Rectal smooth muscle tissue (tissue), 1 donor: ENCODE measurements around the gene PDE1A.
"Not testable (repeated sequence)": the region's sequence is repeated elsewhere in the genome, so short reads cannot be mapped to it uniquely, and the experiment has no call there.

Experiments used
- H3K27ac ChIP-seq: one replicate; pipeline ENCODE4 v1.7.0; 2013; ENCODE audit warnings: low read depth, low read length, inconsistent platforms
- H3K27me3 ChIP-seq: one replicate; pipeline ENCODE4 v1.7.0; 2013; ENCODE audit warnings: low read length; ENCODE audit not compliant: control insufficient read depth, insufficient read depth
- H3K36me3 ChIP-seq: one replicate; pipeline ENCODE4 v1.7.0; 2013; ENCODE audit warnings: low read length; ENCODE audit not compliant: control insufficient read depth, insufficient read depth
- H3K4me1 ChIP-seq: one replicate; pipeline ENCODE4 v1.7.0; 2013; ENCODE audit warnings: low read length; ENCODE audit not compliant: control insufficient read depth, insufficient read depth
- H3K4me3 ChIP-seq: one replicate; pipeline ENCODE4 v1.7.0; 2013; ENCODE audit warnings: low read length
- H3K9ac ChIP-seq: one replicate; pipeline ENCODE4 v1.7.0; 2013; ENCODE audit warnings: low read length

The PDE1A gene

DNA sequence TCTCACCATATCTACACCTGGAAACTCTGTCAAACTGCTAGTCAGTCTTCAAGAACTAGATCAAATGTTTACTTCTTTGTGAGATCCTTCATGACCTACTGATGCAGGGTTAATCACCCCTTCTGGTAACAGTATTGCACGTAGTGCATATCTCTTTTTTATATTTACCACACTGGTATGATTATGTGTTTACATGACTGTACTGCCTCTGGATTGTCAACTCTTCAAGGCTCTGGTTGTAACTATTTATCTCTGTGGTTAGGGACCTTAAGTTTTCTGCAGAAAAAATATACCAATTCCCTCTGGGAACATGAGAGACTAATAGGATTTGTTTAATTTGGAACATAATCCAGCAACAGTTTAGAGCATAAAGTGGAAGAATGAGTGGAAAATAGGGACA is 135.5 kb downstream of the PDE1A start:
- Histone ChIP-seq H3K4me3 (no peak overlapping the region), H3K36me3 (no peaks in the 10 kb centered on the region), H3K9ac (no peak overlapping the region), H3K4me1 (no peaks in the 10 kb centered on the region), H3K27me3 (no peaks in the 10 kb centered on the region), H3K27ac (no peak overlapping the region)

DNA sequence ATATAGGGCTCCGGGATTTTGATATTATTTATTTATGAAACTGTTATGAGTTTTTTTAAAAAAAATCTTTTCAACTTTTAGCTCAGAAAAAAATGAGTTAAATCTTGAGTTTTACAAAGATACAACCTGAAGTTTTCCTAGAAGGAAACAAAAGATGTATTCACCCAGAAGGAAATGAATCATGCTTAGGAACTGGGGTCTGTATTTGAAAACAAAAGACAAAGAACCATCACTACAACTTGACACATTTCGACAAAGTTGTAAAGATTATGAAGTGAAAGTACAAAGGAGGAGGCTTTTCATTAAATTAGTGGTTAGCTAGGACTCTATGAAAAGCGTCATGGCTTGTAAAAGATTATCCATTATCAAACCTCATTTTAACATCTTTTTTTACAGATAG is 143.3 kb downstream of the PDE1A start:
- Histone ChIP-seq H3K27ac (no peak overlapping the region), H3K4me1 (no peaks in the 10 kb centered on the region), H3K4me3 (no peak overlapping the region), H3K9ac (no peak overlapping the region), H3K36me3 (no peaks in the 10 kb centered on the region), H3K27me3 (no peaks in the 10 kb centered on the region)

DNA sequence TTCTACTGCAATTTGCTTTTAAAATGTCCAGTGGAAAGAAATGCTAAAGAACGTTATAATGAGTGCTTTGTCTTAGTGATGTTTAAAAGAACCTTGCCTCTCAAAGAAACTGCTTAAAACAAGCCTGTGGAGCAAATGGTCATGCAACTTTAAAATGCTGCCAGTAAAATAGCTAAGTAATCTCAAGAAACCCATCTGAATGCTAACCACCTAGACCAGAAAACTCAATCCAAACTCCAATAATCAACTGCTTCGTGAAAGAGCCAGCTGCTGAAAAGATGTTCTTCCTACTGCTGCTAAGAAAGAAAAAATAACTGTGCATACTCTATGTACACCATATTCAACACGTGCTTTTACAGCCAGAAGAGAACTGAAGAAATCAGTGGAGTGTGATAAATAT is 145.6 kb downstream of the PDE1A start:
- H3K36me3 ChIP-seq: no peaks in the 10 kb centered on the region
- no peak overlapping the region for H3K27ac ChIP-seq
- H3K9ac ChIP-seq: no peak overlapping the region
- H3K4me3 ChIP-seq: no peak overlapping the region
- no peaks in the 10 kb centered on the region for H3K4me1 ChIP-seq
- no peaks in the 10 kb centered on the region for H3K27me3 ChIP-seq

- H3K27me3 ChIP-seq: no peaks in the 10 kb centered on the region
- no peak overlapping the region for H3K4me3 ChIP-seq
- H3K9ac ChIP-seq: no peak overlapping the region
- no peaks in the 10 kb centered on the region for H3K36me3 ChIP-seq
- H3K4me1 ChIP-seq: no peaks in the 10 kb centered on the region
- H3K27ac ChIP-seq: no peak overlapping the region
Measured at GRCh38 chr2:182280118-182280517, 146.7 kb downstream of the PDE1A start.

- H3K27ac ChIP-seq, H3K36me3 ChIP-seq, H3K27me3 ChIP-seq, H3K4me1 ChIP-seq, H3K9ac ChIP-seq, H3K4me3 ChIP-seq: not testable (repeated sequence)
Measured at GRCh38 chr2:182276662-182277061, 150.2 kb downstream of the PDE1A start.

- no peaks in the 10 kb centered on the region for H3K36me3 ChIP-seq
- H3K27me3 ChIP-seq: no peaks in the 10 kb centered on the region
Measured at GRCh38 chr2:182267971-182268370, 158.9 kb downstream of the PDE1A start.

GRCh38 chr2:182266909-182267308 is 159.9 kb downstream of the PDE1A start:
- H3K9ac ChIP-seq: no peak overlapping the region
- H3K4me3 ChIP-seq: no peak overlapping the region
- no peak overlapping the region for H3K27ac ChIP-seq
- H3K4me1 ChIP-seq: no peaks in the 10 kb centered on the region
- no peaks in the 10 kb centered on the region for H3K36me3 ChIP-seq
- no peaks in the 10 kb centered on the region for H3K27me3 ChIP-seq

More at GRCh38 chr2:182267971-182268370, 158.9 kb downstream of the PDE1A start:
- Histone ChIP-seq H3K9ac (no peak overlapping the region), H3K27ac (no peak overlapping the region), H3K4me3 (no peak overlapping the region), H3K4me1 (no peaks in the 10 kb centered on the region)

- no peak overlapping the region for H3K9ac ChIP-seq
- H3K4me1 ChIP-seq: no peaks in the 10 kb centered on the region
- no peak overlapping the region for H3K4me3 ChIP-seq
- no peaks in the 10 kb centered on the region for H3K27me3 ChIP-seq
- no peak overlapping the region for H3K27ac ChIP-seq
- no peaks in the 10 kb centered on the region for H3K36me3 ChIP-seq
Measured at GRCh38 chr2:182265718-182266117, 161.1 kb downstream of the PDE1A start.

DNA sequence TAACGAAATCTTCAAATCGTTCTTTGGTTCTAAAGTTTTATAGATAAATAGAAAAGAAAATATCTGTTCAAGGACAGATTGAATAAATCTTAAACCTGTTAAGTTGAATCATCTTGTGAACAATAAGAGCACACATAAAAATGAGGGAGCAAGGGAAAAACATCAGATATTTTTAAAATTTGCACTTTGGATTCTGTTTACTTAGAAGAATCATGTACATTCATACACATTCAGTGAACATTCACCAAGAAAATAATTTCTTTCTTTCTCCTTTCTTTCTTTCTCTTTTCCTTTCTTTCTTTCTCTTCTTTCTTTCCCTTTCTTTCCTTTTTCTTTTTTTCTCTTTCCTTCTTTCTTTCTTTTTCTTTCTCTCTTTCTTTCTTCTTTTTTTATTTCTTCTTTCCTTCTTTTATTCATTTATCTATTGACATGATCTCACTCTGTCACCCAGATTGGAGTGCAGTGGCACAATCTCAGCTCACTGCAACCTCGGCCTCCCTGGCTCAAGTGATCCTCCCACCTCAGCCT is 164.9 kb downstream of the PDE1A start:
- Histone ChIP-seq H3K4me3 (no peak overlapping the region), H3K4me1 (no peaks in the 10 kb centered on the region), H3K9ac (no peak overlapping the region), H3K27me3 (no peaks in the 10 kb centered on the region), H3K36me3 (no peaks in the 10 kb centered on the region), H3K27ac (no peak overlapping the region)

DNA sequence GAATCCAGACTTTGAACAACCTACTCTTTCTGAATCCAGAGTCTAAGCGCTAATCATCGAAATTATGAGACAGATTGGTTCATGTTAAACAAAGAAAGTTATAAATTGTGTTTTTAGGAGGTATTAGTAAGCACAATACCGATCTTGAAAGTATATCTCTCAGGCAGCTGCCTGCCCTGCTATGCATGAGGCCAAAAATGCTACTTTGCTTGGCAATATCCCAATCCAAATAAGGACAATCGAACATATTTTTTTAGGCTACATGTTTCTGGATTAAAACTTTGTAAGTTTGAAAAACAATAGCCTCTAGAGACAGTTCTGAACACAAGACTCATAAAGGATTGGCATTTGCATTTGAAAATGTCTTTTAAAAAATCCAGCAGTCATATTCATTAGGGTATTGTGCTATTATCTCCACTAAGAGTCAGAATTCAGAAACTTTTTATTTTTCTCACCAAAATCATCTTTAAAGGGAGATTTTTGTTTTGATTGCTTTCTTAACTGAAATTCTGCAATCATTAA is 167.1 kb downstream of the PDE1A start:
- Histone ChIP-seq H3K27ac (no peak overlapping the region), H3K4me1 (no peaks in the 10 kb centered on the region), H3K4me3 (no peak overlapping the region), H3K36me3 (no peaks in the 10 kb centered on the region), H3K27me3 (no peaks in the 10 kb centered on the region), H3K9ac (no peak overlapping the region)

DNA sequence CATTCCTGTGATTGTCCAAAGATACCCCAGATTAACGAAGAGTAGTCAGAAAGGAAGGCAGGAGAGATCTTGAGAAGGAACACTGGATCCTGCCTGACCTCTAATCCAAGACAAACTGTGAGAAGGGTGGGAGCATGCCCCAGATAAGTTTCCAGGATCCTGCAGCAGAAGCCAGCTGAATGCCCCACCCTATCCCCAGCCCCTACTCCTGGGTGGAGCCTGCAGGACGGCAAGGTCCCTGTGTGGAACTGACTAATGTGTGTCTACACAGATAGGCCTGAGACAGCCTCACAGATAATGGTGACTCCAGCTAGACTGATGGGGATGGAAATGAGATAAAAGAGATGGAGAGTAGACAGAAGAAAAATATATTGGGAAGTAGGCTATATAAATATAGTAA is 174.3 kb downstream of the PDE1A start:
- Histone ChIP-seq H3K4me1 (no peaks in the 10 kb centered on the region), H3K9ac (no peak overlapping the region), H3K27me3 (no peaks in the 10 kb centered on the region)

DNA sequence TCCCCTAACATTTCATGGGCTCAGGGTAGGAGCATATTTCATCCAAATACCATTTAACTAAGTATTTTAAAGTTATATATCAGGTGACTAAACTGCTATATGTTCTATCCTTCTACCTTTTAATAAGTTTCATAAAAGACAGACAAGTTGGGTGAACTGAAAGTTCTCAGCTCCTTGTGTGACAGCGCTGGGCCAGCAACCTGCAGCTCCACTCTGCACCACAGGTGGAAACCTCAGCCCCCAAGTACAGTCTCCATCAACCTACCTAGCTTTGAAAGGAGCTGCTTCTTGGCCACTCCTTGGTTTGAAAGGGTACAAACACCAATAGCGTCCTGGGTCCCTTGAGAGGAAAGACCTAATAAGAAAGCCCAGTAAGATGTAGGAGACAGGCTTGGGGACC is 177.9 kb downstream of the PDE1A start:
- Histone ChIP-seq H3K4me1 (no peaks in the 10 kb centered on the region), H3K27ac (no peak overlapping the region), H3K4me3 (no peak overlapping the region)

More for the DNA sequence above, 174.3 kb downstream of the PDE1A start:
- H3K27ac ChIP-seq: no peak overlapping the region
- H3K36me3 ChIP-seq: no peaks in the 10 kb centered on the region
- no peak overlapping the region for H3K4me3 ChIP-seq

DNA sequence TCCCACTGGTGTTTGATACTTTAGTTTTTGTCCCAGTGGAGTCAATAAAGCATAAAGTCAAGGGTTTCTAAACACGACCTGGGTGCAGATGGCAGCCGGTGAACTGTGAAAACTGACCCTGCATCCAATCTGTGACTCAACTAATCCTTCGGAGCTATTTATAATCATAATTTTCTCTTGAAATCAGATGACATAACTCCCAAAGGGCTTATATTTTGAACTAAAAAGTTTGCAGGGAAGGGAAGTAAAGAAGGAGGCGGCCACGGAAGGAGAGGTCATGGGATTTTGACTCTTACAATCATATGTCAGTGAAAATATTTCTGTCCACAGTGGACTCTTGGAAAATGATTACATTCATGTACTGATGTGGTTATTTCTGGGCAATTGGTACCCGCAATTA is 178.5 kb downstream of the PDE1A start:
- H3K9ac ChIP-seq: no peak overlapping the region
- no peaks in the 10 kb centered on the region for H3K36me3 ChIP-seq
- no peaks in the 10 kb centered on the region for H3K4me1 ChIP-seq
- H3K27ac ChIP-seq: no peak overlapping the region
- no peak overlapping the region for H3K4me3 ChIP-seq
- H3K27me3 ChIP-seq: no peaks in the 10 kb centered on the region

More for the DNA sequence above, 177.9 kb downstream of the PDE1A start:
- Histone ChIP-seq H3K27me3 (no peaks in the 10 kb centered on the region), H3K36me3 (no peaks in the 10 kb centered on the region), H3K9ac (no peak overlapping the region)
